HG03025 (cell line): ENCODE results near the gene GLIS2.

Experiments used
- ATAC-seq: cut with Tn5 transposase; IDR thresholded peaks from one replicate; pipeline ENCODE4 v1.9.1; 2021; ENCODE audit warnings: mild to moderate bottlenecking, moderate library complexity; ENCODE audit not compliant: unreplicated experiment, low FRiP score

Gene GLIS2

GRCh38 chr16:4349332-4349731, 33.5 kb downstream of the GLIS2 start:
- ATAC-seq: no peak

GRCh38 chr16:4350365-4350786, 34.5 kb downstream of the GLIS2 start:
- no peak for ATAC-seq

GRCh38 chr16:4350787-4351659, 35.2 kb downstream of the GLIS2 start, which contains the start of gene PAM16:
Gene PAM16 (minus strand): TSS chr16:4351321. CDS start chr16:4351234, 87 bp downstream.
- ATAC-seq: peak; percentile 87

- ATAC-seq: no peak
Measured at GRCh38 chr16:4351880-4352279, 36.0 kb downstream of the GLIS2 start.

GRCh38 chr16:4352843-4353242, 37.0 kb downstream of the GLIS2 start:
- ATAC-seq: no peak

GRCh38 chr16:4353675-4354074, 37.8 kb downstream of the GLIS2 start:
- no peak for ATAC-seq

- ATAC-seq: no peak
Measured at GRCh38 chr16:4354512-4355409, 38.9 kb downstream of the GLIS2 start.

- no peak for ATAC-seq
Measured at GRCh38 chr16:4356820-4357219, 41.0 kb downstream of the GLIS2 start.

GRCh38 chr16:4358236-4358635, 42.4 kb downstream of the GLIS2 start:
- ATAC-seq: no peak

- ATAC-seq: no peak
Measured at GRCh38 chr16:4358831-4359561, 43.1 kb downstream of the GLIS2 start.

GRCh38 chr16:4359914-4360313, 44.0 kb downstream of the GLIS2 start:
- no peak for ATAC-seq

GRCh38 chr16:4360538-4361021, 44.7 kb downstream of the GLIS2 start:
- no peak for ATAC-seq

- ATAC-seq: no peak
Measured at GRCh38 chr16:4361033-4361943, 45.4 kb downstream of the GLIS2 start.

GRCh38 chr16:4361944-4362311, 46.1 kb downstream of the GLIS2 start:
- no peak for ATAC-seq

- ATAC-seq: no peak
Measured at GRCh38 chr16:4362476-4363135, 46.7 kb downstream of the GLIS2 start.

GRCh38 chr16:4364196-4365013, 48.5 kb downstream of the GLIS2 start:
- ATAC-seq: no peak

- ATAC-seq: no peak
Measured at GRCh38 chr16:4365014-4365406, 49.1 kb downstream of the GLIS2 start.

GRCh38 chr16:4365615-4366014, 49.7 kb downstream of the GLIS2 start:
- no peak for ATAC-seq
